GM21367 (cell line): Measurements from ENCODE around the gene PTMA.
"Not testable (repeated sequence)": the region's sequence is repeated elsewhere in the genome, so short reads cannot be mapped to it uniquely, and the experiment has no call there.

Experiments
- ATAC-seq: cut with Tn5 transposase; IDR thresholded peaks from one replicate; pipeline ENCODE4 v1.9.1; 2021; ENCODE audit not compliant: unreplicated experiment

The PTMA gene

GRCh38 chr2:231707927-231708772 lies at the start of gene PTMA:
TSS of gene PTMA (plus strand) at chr2:231708525. CDS start at chr2:231708707, 182 bp downstream.
- ATAC-seq: peak; percentile 50

- not testable (repeated sequence) for ATAC-seq
These were observed 48.3 kb upstream of the PTMA start for GRCh38 chr2:231660073-231660472.

- no peak for ATAC-seq
These were observed 47.5 kb upstream of the PTMA start for GRCh38 chr2:231660860-231661259.

GRCh38 chr2:231661422-231662027 lies 46.8 kb upstream of the PTMA start:
- ATAC-seq: no peak

GRCh38 chr2:231662028-231662810 lies 46.1 kb upstream of the PTMA start:
- ATAC-seq: peak; percentile 66

GRCh38 chr2:231662811-231663457 lies 45.4 kb upstream of the PTMA start:
- ATAC-seq: no peak

GRCh38 chr2:231663458-231664212 lies 44.7 kb upstream of the PTMA start:
- no peak for ATAC-seq

- ATAC-seq: no peak
These were observed 43.6 kb upstream of the PTMA start for GRCh38 chr2:231664727-231665126.

- no peak for ATAC-seq
These were observed 42.8 kb upstream of the PTMA start for GRCh38 chr2:231665245-231666170.

GRCh38 chr2:231666171-231667095 lies 41.9 kb upstream of the PTMA start:
- ATAC-seq: peak; percentile 37

- no peak for ATAC-seq
These were observed 41.3 kb upstream of the PTMA start for GRCh38 chr2:231667096-231667427.

GRCh38 chr2:231667496-231667895 lies 40.8 kb upstream of the PTMA start:
- ATAC-seq: no peak

- ATAC-seq: no peak
These were observed 39.3 kb upstream of the PTMA start for GRCh38 chr2:231668981-231669380.

GRCh38 chr2:231671270-231672050 lies 36.9 kb upstream of the PTMA start:
- ATAC-seq: peak; percentile 43

GRCh38 chr2:231672617-231673347 lies 35.5 kb upstream of the PTMA start:
- ATAC-seq: peak; percentile 38

- ATAC-seq: no peak
These were observed 35.0 kb upstream of the PTMA start for GRCh38 chr2:231673348-231673770.
